T-helper 2 cell treated with Interferon-gamma antibody and Interleukin-4, amounts not matched to agents 5 μg/mL and 100 μg/mL, for 36 hours (primary cell): Measurements from ENCODE around the gene LMBR1L.
A peak's percentile ranks its signal among the peaks of the same experiment; 100 is the strongest.
"Not testable (repeated sequence)": the region's sequence is repeated elsewhere in the genome, so short reads cannot be mapped to it uniquely, and the experiment has no call there.

Experiments used
- DNase-seq: peaks from one replicate; pipeline ENCODE4 v3.0.0; 2021; ENCODE audit warnings: low spot score
- H3K27ac Mint-ChIP-seq: one replicate; pipeline ENCODE4 v1.8.0; 2021; ENCODE audit warnings: mild to moderate bottlenecking, mixed read lengths
- H3K27me3 Mint-ChIP-seq: one replicate; pipeline ENCODE4 v1.8.0; 2021; ENCODE audit warnings: low read depth, mixed read lengths
- H3K36me3 Mint-ChIP-seq: one replicate; pipeline ENCODE4 v1.8.0; 2021; ENCODE audit warnings: low read depth, mixed read lengths
- H3K4me1 Mint-ChIP-seq: one replicate; pipeline ENCODE4 v1.8.0; 2021; ENCODE audit warnings: low read depth, mixed read lengths
- H3K4me3 Mint-ChIP-seq: one replicate; pipeline ENCODE4 v1.8.0; 2022; ENCODE audit warnings: mild to moderate bottlenecking, moderate library complexity, mixed read lengths
- H3K9me3 Mint-ChIP-seq: one replicate; pipeline ENCODE4 v1.8.0; 2021; ENCODE audit warnings: mixed read lengths

LMBR1L gene

DNA sequence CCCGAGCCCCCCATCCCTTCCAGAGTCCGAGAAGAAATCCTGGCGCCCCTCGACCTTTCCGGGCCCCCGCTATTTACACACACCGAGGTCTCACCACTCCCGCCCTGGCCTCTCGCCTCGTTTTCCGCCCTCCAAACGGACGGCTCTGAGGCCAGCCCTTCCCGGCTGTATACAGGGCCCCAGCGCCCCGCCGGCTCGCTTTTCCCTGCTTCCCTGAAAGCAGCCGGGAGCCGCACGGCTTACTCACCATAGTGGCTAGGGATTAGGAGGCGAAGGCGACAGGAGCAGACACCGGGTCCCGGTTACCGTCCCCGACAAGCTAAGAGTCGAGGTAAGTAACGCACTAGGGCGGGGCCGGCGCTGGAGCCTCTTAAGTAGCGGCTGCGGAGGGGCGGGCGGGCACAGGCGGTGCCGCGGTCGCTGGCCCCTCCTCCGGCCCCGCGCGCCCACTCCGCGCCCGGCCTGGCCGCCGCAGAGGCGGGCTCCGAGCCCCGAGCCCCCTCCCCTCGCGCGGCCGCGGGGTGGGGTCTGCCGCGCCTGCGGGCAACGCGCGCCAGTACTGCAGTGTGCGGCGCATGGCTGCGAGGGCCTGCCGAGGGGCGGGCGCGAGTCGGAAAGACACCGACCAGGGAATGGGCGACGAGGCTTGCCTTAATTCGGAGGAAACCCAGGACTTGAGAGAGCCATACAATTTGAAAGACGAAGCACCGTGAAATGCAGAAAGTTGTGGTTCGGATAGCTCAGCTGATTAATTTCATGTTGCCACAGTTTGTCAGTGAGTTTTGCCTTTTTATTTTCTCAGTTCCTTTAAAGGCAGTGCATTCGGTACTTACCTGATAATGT, 20.6 kb upstream of the LMBR1L start, which contains the start of gene TUBA1B:
TSS of gene TUBA1B (minus strand) at position 345 of the 843 bp plus-strand sequence. CDS start at position 250, 95 bp downstream.
- no peaks in the 10 kb centered on the region for H3K9me3 Mint-ChIP-seq
- H3K36me3 Mint-ChIP-seq, result peaks cover 46% of the 10 kb centered on the region
- peak within 1 kb of the TSS; percentile 98 for H3K27ac Mint-ChIP-seq
- peaks cover 37% of the 10 kb centered on the region for H3K4me1 Mint-ChIP-seq
- DNase-seq, result peak; percentile 90
- H3K27me3 Mint-ChIP-seq, result peaks cover 3% of the 10 kb centered on the region
- H3K4me3 Mint-ChIP-seq, result peak within 1 kb of the TSS; percentile 99

DNA sequence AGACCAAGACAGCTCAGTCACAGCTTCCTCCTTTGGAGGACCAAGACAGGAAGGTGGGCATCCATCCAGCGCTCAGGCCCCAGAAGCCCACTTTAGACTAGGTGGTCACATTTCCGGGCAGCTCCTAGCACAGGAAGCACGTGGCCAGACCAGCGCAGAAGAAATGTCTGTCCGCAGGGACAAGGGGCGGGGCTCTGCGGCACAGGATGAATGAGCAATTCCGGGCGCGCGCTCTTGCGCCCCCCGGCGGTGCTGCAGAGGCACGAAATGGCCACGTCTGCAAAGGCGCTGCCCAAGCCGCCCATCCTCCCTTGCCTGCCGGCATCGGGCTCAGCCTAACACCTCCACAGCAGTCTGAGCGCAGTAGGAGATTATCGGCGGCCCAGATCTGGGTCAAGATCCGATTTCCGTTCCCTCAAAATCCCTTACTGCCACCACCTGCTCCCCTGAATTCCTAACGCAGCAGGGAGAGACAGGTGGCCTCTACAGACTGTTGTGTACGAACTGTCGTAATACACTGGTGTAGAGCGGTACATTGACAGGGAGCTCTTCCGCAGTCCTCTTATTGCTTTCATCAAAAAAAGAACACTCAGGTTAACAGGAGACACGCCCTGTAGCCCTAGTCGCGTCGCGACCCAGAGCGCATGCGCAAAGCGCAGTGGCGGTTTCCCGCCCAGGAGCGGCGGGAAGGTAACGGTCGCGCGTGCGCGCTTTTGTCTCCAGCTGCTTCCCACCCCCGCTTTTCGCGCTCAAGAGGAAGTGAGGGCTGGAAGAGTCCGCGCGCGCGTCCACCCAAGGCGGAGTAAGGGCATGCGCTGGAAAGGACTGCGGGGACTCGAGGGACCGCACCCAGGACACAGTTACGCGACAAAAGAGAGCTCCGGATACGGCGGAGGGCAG, 19.8 kb upstream of the LMBR1L start:
- peaks cover 49% of the 10 kb centered on the region for H3K36me3 Mint-ChIP-seq
- peaks cover 3% of the 10 kb centered on the region for H3K27me3 Mint-ChIP-seq
- peaks cover 37% of the 10 kb centered on the region for H3K4me1 Mint-ChIP-seq
- peak; percentile 93 for DNase-seq
- H3K9me3 Mint-ChIP-seq, result no peaks in the 10 kb centered on the region
- H3K4me3 Mint-ChIP-seq, result peak overlapping the region; percentile 99
- peak overlapping the region; percentile 98 for H3K27ac Mint-ChIP-seq

DNA sequence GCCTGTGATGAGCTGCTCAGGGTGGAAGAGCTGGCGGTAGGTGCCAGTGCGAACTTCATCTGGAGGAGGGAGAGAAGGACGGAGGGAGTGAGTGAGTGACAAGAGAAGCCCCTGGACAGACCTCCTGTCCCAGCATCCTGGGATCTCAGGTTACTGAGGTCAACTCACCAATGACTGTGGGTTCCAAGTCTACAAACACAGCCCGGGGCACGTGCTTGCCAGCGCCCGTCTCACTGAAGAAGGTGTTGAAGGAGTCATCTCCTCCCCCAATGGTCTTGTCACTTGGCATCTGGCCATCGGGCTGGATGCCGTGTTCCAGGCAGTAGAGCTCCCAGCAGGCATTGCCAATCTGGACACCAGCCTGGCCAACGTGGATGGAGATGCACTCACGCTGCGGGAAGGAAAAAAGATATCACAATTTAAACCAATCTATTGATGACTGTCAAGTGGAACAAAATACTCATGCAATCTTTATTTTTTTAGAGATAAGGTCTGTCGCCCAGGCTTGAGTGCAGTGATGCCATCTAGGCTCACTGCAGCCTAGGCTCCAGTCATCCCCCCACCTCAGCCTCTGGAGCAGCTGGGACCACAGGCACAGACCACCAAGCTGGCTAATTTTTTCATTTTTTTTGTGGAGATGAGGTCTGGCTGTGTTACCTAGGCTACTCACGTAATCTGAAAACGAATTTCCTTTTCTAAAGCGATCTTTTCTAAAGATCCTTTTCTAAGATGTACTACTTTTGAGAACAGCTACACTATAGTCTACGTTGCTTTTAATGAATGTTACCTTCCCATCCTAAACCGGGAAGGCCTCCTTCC, 18.9 kb upstream of the LMBR1L start:
- Mint-ChIP-seq H3K36me3 (peaks cover 49% of the 10 kb centered on the region), H3K27ac (peak overlapping the region; percentile 98), H3K9me3 (no peaks in the 10 kb centered on the region), H3K4me1 (peaks cover 37% of the 10 kb centered on the region), H3K27me3 (peaks cover 3% of the 10 kb centered on the region), H3K4me3 (peak overlapping the region; percentile 99)
- DNase-seq, result no peak

DNA sequence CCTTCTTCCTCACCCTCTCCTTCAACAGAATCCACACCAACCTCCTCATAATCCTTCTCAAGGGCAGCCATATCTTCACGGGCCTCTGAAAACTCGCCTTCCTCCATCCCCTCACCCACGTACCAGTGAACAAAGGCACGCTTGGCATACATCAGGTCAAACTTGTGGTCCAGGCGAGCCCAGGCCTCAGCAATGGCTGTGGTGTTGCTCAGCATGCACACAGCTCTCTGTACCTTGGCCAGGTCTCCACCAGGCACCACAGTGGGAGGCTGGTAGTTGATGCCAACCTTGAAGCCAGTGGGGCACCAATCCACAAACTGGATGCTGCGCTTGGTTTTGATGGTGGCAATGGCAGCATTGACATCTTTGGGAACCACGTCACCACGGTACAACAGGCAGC, 17.3 kb upstream of the LMBR1L start:
- not testable (repeated sequence) for H3K27ac Mint-ChIP-seq, H3K9me3 Mint-ChIP-seq, H3K27me3 Mint-ChIP-seq, DNase-seq
- Mint-ChIP-seq H3K4me1 (peaks cover 28% of the 10 kb centered on the region), H3K36me3 (peaks cover 49% of the 10 kb centered on the region), H3K4me3 (peak overlapping the region; percentile 48)

DNA sequence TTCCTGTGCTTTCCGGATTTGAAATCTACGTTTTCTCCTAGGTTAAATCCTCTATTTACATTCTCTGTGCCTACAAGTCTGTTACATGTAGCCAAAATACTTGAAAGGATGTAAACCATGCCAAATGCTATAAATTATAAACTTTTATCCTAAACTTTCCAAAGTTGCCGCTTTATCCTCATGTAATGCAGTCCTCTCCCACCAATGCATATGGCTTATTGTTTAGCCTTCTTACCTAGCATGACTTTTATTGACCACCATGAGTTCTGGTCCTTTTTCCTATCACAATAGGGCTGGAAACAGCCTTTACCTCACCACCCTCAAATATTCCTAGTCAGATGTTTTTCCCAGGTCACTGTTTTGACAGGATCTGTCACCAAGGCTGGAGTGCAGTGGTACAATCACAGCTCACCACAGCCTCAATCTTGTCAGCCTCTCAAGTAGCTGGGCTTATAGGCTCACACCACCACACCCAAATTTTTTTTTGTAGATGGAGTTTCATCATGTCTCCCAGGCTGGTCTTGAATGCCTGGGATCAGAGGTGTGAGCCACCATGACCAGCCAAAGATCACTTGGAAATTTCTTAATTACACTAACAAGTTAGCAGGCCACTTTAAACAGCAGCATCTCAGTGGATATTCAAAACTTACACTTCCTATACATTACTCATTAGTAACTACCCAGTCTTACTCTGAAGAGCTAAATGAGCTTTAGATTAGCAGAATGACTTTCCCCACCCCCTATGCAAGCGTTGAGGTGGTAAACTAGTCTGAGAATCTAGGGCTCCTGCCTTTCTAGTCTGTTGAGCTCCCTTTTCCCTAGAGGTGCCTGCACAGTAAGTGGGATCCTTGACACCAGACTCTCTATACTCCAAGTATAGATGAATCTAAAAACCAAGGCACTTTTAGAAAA, 16.5 kb upstream of the LMBR1L start:
- Mint-ChIP-seq H3K27ac (peak overlapping the region; percentile 77), H3K4me1 (peaks cover 21% of the 10 kb centered on the region), H3K27me3 (peaks cover 3% of the 10 kb centered on the region), H3K4me3 (peak overlapping the region; percentile 48), H3K9me3 (no peaks in the 10 kb centered on the region), H3K36me3 (peaks cover 49% of the 10 kb centered on the region)
- no peak for DNase-seq

DNA sequence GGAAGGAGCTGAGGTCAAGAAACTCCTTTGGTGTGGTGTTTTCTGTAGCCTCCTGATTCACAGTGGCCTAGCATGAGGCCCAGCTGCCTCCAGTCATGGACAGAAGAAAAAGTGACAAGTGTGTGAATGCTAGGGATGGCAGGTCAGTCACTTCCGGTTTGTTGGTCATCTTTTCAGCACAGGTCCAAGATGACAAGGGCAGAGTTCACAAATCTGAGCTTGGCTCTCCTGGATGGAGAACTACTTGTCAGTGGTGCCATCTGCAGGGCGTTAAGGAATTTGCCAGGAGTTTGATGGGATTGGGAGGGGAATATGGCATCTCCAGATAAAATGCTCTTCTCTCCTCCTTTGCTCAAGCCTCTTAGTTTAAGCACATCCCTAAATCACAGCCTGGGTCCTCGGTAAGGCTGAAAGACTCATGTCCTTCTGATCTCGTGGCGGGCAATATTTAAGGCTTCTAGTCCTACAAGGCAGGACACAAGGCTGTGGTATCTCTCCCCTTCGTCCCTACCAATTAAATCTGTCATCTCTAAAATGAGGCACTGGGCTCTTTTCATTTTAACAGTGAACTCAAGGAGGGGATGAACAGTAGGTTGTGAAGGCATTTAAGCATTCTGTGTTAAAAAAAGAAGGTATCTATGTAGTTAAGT, 10.5 kb upstream of the LMBR1L start:
- Mint-ChIP-seq H3K27me3 (no peaks in the 10 kb centered on the region), H3K4me3 (no peak overlapping the region), H3K27ac (no peak overlapping the region), H3K4me1 (no peaks in the 10 kb centered on the region), H3K9me3 (no peaks in the 10 kb centered on the region), H3K36me3 (peaks cover 4% of the 10 kb centered on the region)
- no peak for DNase-seq

DNA sequence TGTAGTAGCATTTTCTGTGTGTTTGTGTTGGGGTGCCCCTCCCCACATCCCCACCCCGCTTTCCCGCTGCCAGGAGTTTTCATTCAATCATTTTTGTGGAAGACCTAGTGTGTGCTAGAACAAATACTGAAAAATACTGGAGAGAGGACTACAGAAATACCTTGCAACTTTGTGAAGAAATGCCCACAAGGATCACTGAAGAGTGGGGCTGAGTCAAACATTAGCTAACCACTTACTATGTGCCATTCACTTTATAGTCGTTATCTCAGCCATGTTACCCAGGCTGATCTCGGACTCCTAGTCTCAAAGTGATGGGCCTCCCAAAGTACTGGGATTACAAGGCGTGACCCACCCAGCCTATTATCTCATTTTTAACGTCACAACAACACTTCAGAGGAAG, 559 bp upstream of the LMBR1L start:
- peak overlapping the region; percentile 92 for H3K27ac Mint-ChIP-seq
- H3K27me3 Mint-ChIP-seq, result no peaks in the 10 kb centered on the region
- no peaks in the 10 kb centered on the region for H3K9me3 Mint-ChIP-seq
- H3K36me3 Mint-ChIP-seq, result no peaks in the 10 kb centered on the region
- H3K4me3 Mint-ChIP-seq, result peak overlapping the region; percentile 98
- DNase-seq, result no peak
- peaks cover 24% of the 10 kb centered on the region for H3K4me1 Mint-ChIP-seq

DNA sequence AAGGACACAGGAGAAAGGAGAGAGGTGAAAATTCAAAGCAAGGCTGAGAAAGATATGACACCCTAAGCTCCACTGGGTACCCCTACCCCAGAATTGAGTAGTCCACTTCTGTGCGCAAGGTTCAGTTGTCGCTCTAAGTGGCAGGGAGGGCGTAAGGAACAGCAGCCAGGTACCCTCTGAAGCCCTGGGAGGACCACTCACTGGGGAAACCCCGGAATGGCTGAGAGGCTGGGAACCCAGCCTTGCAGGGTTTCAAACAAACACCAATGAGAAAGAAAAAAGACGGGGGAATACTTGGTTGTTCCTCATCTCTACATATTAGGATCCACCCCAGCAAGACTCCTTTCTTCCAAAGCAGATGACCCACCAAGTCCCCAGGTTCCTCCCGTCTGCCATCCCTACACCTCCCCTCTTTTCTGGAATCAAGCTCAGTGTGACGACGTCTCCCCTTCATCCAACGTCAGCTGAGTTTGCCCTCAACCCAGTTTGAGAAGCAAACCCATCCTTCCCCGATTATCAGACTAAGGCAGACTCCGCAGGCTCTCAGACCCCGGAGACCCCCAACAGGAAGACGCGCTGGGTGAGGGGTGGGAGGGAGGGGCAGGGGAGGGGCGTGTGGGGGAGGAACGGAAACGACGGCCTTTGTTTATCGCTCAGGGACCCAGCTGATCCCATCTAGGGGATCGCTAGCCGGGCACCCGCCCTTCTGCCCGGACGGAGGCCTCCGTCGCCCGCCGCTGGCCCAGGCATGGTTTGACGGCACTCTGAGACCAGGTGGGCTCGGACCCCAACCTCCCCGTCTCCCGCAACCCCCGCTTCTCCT, 795 bp downstream of the LMBR1L start:
- Mint-ChIP-seq H3K36me3 (no peaks in the 10 kb centered on the region), H3K4me1 (peaks cover 24% of the 10 kb centered on the region), H3K27me3 (no peaks in the 10 kb centered on the region), H3K4me3 (peak overlapping the region; percentile 98), H3K9me3 (no peaks in the 10 kb centered on the region), H3K27ac (peak overlapping the region; percentile 92)
- no peak for DNase-seq

DNA sequence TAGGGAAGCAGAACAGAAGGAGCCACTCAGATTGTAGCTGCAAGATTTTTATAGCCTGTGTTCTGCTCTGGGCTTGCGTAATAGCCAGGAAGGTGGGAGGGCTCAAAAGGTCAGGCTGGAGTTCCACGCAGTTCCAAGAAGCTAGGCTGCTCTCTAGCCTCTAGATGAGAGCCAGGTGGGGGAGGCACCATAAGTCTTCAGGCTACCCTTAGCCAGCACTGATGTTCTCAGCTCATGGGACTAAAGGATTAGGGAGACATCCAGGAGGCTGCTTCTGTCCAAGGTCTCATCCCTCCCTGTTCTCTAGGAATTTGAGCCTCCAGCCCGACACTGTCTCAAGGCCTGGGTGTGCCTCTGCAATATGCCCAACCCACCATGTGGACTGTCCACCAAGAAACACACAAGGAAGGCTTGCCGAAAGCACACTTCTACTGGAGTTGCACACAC, 1.7 kb downstream of the LMBR1L start:
- Mint-ChIP-seq H3K36me3 (peaks cover 3% of the 10 kb centered on the region), H3K9me3 (no peaks in the 10 kb centered on the region), H3K4me1 (peaks cover 27% of the 10 kb centered on the region), H3K27me3 (no peaks in the 10 kb centered on the region), H3K27ac (peak overlapping the region; percentile 86), H3K4me3 (peak overlapping the region; percentile 98)
- DNase-seq, result no peak

DNA sequence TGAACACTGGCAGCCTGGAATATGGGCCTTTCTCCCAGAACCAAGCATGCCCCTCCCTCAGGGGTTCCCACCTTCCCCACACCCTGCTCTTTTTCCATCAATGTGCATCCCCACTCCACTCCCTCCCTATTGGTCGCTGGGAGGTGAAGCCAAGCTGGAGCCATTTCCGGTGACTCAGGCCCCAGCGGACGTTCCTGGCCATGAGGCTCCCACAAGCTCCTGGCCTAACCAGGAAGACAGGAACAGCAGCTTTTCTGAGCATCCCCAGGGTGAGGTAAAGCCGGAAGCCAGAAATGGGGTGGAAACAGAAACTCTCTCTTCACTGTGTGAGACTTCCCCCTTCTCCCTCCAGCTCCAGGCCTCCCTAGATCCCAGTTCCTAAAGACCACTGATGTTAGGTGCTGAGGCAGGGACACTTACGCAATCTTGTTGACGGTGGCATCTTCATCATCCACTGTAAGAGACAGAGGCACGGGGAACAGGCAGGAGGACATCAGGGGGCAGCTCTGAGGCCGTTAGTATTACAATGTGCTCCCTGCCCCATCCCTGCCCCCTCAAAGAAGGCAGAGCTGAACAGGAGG, 5.1 kb downstream of the LMBR1L start:
- Mint-ChIP-seq H3K27me3 (no peaks in the 10 kb centered on the region), H3K4me1 (peaks cover 18% of the 10 kb centered on the region), H3K9me3 (no peaks in the 10 kb centered on the region), H3K27ac (no peak overlapping the region), H3K36me3 (peaks cover 14% of the 10 kb centered on the region), H3K4me3 (no peak overlapping the region)
- no peak for DNase-seq

DNA sequence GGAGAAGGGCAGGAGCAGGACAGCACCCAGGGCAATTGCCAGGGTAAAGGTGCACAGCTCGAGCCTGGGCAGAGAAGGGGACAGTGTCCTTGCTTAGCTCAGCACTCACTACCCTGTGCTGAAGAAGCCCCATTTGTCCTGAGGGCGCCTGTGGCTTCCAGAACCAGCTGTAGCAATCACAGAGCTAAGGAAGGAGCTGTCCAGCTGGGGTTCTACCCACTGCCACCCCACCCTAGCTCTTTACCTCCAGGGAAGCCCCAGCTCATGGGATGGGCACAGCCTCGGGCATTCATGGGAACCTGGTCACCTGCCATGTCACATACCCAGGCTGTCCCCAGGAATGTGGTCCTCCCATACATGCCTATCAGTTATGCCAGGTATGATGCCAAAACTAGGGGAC, 5.8 kb downstream of the LMBR1L start:
- no peak overlapping the region for H3K27ac Mint-ChIP-seq

More for the DNA sequence above, 5.8 kb downstream of the LMBR1L start:
- DNase-seq, result no peak
- Mint-ChIP-seq H3K36me3 (peaks cover 21% of the 10 kb centered on the region), H3K4me3 (no peak overlapping the region), H3K27me3 (no peaks in the 10 kb centered on the region), H3K4me1 (peaks cover 17% of the 10 kb centered on the region), H3K9me3 (no peaks in the 10 kb centered on the region)
